Tongue (tissue), 2 donors: ENCODE results near the gene RORB. TPM values are rescaled to one million over a fixed set of nuclear protein-coding genes. Genes with fewer than 3 reads are reported as not detected.
"Not testable (repeated sequence)": the region's sequence is repeated elsewhere in the genome, so short reads cannot be mapped to it uniquely, and the experiment has no call there.

Experiments used
- DNase-seq: peaks from one replicate; pipeline ENCODE4 v3.0.0-alpha.2; 2015
- total RNA-seq: library from RNA; depleted of rRNA; stranded (reverse); fragments of >200 nt; gene quantifications from one replicate; pipeline ENCODE4 v1.2.3, GENCODE V29; 2014

The RORB gene
- total RNA-seq, 1 donor from 2014 or later = 0.92 TPM

- DNase-seq = no peak
These were observed 16.1 kb downstream of the RORB start for GRCh38 chr9:74513221-74513620.

GRCh38 chr9:74517188-74517587, 20.1 kb downstream of the RORB start:
- no peak for DNase-seq

- DNase-seq = no peak
These were observed 22.3 kb downstream of the RORB start for GRCh38 chr9:74519419-74519818.

GRCh38 chr9:74521009-74521408, 23.9 kb downstream of the RORB start:
- no peak for DNase-seq

GRCh38 chr9:74524289-74524688, 27.2 kb downstream of the RORB start:
- DNase-seq = no peak

- DNase-seq = no peak
These were observed 29.1 kb downstream of the RORB start for GRCh38 chr9:74526215-74526614.

GRCh38 chr9:74527718-74528117, 30.6 kb downstream of the RORB start:
- no peak for DNase-seq

GRCh38 chr9:74528207-74528606, 31.1 kb downstream of the RORB start:
- DNase-seq = peak; percentile 33

- DNase-seq = not testable (repeated sequence)
These were observed 33.3 kb downstream of the RORB start for GRCh38 chr9:74530458-74530857.

- no peak for DNase-seq
These were observed 36.1 kb downstream of the RORB start for GRCh38 chr9:74533253-74533652.

GRCh38 chr9:74534841-74535240, 37.7 kb downstream of the RORB start:
- no peak for DNase-seq

- DNase-seq = no peak
These were observed 46.0 kb downstream of the RORB start for GRCh38 chr9:74543145-74543544.

- DNase-seq = no peak
These were observed 54.1 kb downstream of the RORB start for GRCh38 chr9:74551266-74551665.

- DNase-seq = peak; percentile 37
These were observed 57.8 kb downstream of the RORB start for GRCh38 chr9:74554751-74555419.

- DNase-seq = peak; percentile 8
These were observed 58.4 kb downstream of the RORB start for GRCh38 chr9:74555565-74555964.

GRCh38 chr9:74556685-74557084, 59.5 kb downstream of the RORB start:
- no peak for DNase-seq

GRCh38 chr9:74557571-74557970, 60.4 kb downstream of the RORB start:
- no peak for DNase-seq

GRCh38 chr9:74562611-74563010, 65.5 kb downstream of the RORB start:
- no peak for DNase-seq

GRCh38 chr9:74570879-74571512, 73.9 kb downstream of the RORB start:
- DNase-seq = peak; percentile 59

- DNase-seq = no peak
These were observed 76.6 kb downstream of the RORB start for GRCh38 chr9:74573640-74574191.

- DNase-seq = no peak
These were observed 79.0 kb downstream of the RORB start for GRCh38 chr9:74576176-74576575.

GRCh38 chr9:74577956-74578355, 80.8 kb downstream of the RORB start:
- DNase-seq = peak; percentile 11

- no peak for DNase-seq
These were observed 92.4 kb downstream of the RORB start for GRCh38 chr9:74589576-74589975.

GRCh38 chr9:74595286-74595685, 98.2 kb downstream of the RORB start:
- DNase-seq = peak; percentile 3
